Tibial artery (tissue), 4 donors: ENCODE measurements around the gene POLA1.

ENCODE experiments used
- DNase-seq, 2 donors: peaks; one replicate each; pipeline ENCODE4 v3.0.0-alpha.2; 2019
- H3K27ac ChIP-seq, 2 donors: fragments of 200-600 bp; sonication (generic) in 1 of 2; 1 replicate in 1 of 2; 2 replicates in 1 of 2; pipeline ENCODE4 v1.5.1; 2018 to 2019; ENCODE audit warnings: mild to moderate bottlenecking in 1 of 2
- H3K27me3 ChIP-seq, 2 donors: fragments of 200-600 bp; sonication (generic) in 1 of 2; one replicate each; pipeline versions ENCODE4 v1.5.1 to v1.6.0; 2016 to 2019
- H3K36me3 ChIP-seq, 3 donors: fragments of 200-600 bp; sonication (generic) in 2 of 3; one replicate each; pipeline ENCODE4 v1.5.1; 2016 to 2019; ENCODE audit warnings: mild to moderate bottlenecking in 2 of 3
- H3K4me1 ChIP-seq, 4 donors: fragments of 200-600 bp; sonication (generic) in 2 of 4; 1 replicate in 3 of 4; 2 replicates in 1 of 4; pipeline ENCODE4 v1.5.1; 2016 to 2019
- H3K4me3 ChIP-seq, 2 donors: fragments of 200-600 bp; sonication (generic) in 1 of 2; 1 replicate in 1 of 2; 2 replicates in 1 of 2; pipeline ENCODE4 v1.5.1; 2018 to 2019; ENCODE audit warnings: mild to moderate bottlenecking in 2 of 2
- H3K9me3 ChIP-seq, 3 donors: fragments of 200-600 bp; sonication (generic) in 1 of 3; one replicate each; pipeline ENCODE4 v1.5.1; 2016 to 2019
- intact Hi-C: fragments of 100-400 bp; cut with DNase I; formaldehyde crosslinking; loops from one replicate; pipeline ENCODE4 v1.15.0; 2023; ENCODE audit warnings: low total_unique reads
- TF ChIP-seq, protein P1 (sequence below), 2 experiments: fragments of 200-600 bp in 1 of 2; fragments of 450-650 bp in 1 of 2; IDR thresholded peaks; one replicate each; pipeline ENCODE4 v1.5.1; 2017 to 2019; ENCODE audit warnings: antibody characterized with exemption in 2 of 2, mild to moderate bottlenecking in 1 of 2, moderate library complexity in 1 of 2

POLA1 gene

DNA sequence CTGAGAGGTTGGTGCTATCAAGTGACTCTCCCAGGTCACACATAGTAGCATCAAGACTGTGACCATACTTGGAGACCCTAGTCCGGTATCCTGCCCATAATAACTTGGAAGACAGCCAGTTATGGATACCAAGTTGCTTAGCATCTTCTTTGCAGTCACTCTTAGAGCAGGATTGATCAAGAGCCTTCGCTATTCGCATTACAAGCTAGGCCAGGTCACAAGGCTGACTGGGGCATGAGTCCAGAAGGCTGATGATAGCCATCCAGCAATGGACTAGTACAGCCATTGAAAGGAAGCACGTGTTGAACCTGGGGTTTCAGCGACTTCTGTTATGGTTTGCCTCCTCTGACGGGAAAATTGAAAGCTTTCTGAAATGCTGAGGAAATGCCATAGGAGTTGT lies 157.6 kb downstream of the POLA1 start:
- no peaks in the 10 kb centered on the region for H3K4me1 ChIP-seq
- no peaks in the 10 kb centered on the region for H3K36me3 ChIP-seq
- intact Hi-C loops = no loop called here
- no peaks in the 10 kb centered on the region for H3K9me3 ChIP-seq
- no peak overlapping the region for H3K27ac ChIP-seq
- H3K27me3 ChIP-seq = no peaks in the 10 kb centered on the region
- H3K4me3 ChIP-seq = no peak overlapping the region
- TF ChIP-seq, protein P1, sequence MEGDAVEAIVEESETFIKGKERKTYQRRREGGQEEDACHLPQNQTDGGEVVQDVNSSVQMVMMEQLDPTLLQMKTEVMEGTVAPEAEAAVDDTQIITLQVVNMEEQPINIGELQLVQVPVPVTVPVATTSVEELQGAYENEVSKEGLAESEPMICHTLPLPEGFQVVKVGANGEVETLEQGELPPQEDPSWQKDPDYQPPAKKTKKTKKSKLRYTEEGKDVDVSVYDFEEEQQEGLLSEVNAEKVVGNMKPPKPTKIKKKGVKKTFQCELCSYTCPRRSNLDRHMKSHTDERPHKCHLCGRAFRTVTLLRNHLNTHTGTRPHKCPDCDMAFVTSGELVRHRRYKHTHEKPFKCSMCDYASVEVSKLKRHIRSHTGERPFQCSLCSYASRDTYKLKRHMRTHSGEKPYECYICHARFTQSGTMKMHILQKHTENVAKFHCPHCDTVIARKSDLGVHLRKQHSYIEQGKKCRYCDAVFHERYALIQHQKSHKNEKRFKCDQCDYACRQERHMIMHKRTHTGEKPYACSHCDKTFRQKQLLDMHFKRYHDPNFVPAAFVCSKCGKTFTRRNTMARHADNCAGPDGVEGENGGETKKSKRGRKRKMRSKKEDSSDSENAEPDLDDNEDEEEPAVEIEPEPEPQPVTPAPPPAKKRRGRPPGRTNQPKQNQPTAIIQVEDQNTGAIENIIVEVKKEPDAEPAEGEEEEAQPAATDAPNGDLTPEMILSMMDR (IDR thresholded peaks at IDR 0.05) = no peak
- no peak for DNase-seq

DNA sequence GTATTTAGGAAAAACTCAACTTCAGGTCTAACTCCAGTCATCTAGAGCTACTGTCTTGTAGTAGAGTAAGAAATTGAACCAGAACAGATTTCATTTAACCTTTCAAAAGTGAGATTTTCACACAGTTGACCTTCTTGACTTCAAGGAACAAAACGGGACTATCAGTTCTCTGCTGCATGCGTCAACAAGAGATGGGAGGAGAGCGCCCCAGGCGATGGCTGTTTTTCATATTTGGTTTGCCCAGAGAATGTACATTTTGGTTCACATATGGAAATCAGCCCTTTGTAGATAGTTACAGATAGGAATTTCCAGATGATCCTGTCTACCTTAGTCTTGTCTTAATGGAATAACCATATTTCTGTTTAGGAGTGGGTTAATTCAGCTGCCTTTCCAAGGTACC lies 158.1 kb downstream of the POLA1 start:
- Histone ChIP-seq H3K9me3 (no peaks in the 10 kb centered on the region), H3K27me3 (no peaks in the 10 kb centered on the region), H3K4me1 (no peaks in the 10 kb centered on the region), H3K27ac (no peak overlapping the region), H3K36me3 (no peaks in the 10 kb centered on the region), H3K4me3 (no peak overlapping the region)
- intact Hi-C loops = no loop called here
- no peak for DNase-seq
- TF ChIP-seq, protein P1 (IDR thresholded peaks at IDR 0.05) = no peak

DNA sequence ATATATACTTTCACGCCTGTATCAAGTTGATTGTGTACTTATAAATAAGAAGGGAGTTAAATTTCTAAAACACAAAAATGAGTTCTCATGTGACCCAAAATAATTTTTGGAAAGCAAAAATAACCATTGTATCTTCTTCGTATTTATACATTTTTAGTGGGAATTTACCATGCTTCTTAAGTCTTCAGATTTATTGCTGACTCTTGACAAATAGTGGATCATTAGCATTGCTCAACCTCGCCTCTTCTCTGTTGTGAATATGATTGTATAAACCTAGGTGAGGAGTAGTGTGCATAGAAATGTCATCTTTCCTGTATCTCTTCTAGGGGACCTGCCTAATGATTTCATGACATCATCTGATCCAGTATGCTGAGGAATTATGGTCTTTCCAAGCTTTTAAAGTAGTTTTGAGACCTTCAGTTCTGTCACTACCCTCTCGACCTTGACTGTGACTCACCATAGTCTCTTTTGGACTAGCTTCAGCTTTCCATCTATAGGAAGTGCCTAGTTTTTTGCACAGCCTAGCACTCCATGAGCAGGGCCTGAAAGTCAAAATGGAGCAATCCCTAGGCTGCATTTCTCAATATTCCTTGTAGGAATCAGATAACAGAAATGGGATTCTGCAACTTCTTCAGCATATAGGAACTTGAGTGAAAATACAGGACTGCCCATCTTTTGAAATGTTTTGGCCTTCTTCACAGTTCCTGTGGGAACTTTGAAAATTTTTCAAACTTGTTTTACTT lies 164.5 kb downstream of the POLA1 start:
- H3K4me1 ChIP-seq = no peaks in the 10 kb centered on the region
- no peak overlapping the region for H3K27ac ChIP-seq
- no peak overlapping the region for H3K4me3 ChIP-seq
- no peaks in the 10 kb centered on the region for H3K36me3 ChIP-seq
- no peaks in the 10 kb centered on the region for H3K27me3 ChIP-seq
- intact Hi-C loops = no loop called here
- TF ChIP-seq, protein P1 (IDR thresholded peaks at IDR 0.05) = no peak
- no peak for DNase-seq
- no peaks in the 10 kb centered on the region for H3K9me3 ChIP-seq

DNA sequence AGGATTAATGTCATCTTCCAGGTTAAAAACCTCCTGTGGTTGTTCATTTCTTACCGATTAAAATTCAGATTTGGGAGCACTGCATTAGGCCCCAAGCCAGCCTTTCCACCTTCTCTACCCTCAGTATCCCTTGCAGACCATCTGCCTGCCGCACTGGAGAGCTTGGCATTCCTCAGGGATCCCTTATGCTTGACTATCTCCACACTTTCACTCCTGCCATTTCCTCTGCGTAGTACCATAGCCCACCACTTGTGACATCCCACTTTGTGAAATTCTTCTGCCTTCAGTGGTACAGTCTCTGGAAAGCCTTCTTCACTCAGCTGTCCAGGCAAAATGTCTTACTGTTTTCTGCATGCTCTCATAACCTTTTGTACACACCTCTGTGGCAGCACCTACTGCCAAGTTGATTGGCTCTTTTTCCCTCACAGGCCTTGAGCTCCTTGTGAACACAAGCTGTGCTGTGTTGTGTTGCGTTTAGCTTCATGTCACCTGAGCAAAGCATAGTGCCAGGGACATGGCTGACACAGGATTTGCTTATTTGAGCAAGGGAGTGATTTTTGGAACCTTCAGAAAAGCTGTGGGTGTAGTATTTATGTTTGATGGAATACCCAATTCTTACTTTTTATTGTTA lies 165.6 kb downstream of the POLA1 start:
- Histone ChIP-seq H3K4me3 (no peak overlapping the region), H3K9me3 (no peaks in the 10 kb centered on the region), H3K27ac (no peak overlapping the region), H3K4me1 (no peaks in the 10 kb centered on the region), H3K36me3 (no peaks in the 10 kb centered on the region), H3K27me3 (no peaks in the 10 kb centered on the region)
- no peak for DNase-seq
- intact Hi-C loops = no loop called here
- TF ChIP-seq, protein P1 (IDR thresholded peaks at IDR 0.05) = no peak

DNA sequence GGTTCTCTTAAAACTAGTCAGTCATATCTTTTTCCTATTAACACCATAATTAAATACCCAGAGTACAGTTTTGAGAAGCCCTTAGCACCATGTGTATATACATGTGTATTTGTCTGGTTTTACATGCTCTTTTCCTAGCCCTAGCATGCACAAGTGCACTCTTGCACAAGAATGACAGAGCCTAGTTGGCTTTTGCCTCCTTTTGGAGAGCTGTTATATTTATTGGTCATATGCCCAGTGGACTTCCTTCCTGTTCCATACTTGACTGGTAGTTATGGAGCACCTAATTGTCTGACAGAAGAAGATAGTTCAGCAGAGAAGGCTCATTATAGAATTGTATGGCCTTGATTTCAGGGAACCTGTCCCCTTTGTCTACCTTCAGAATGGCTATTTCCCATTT lies 166.4 kb downstream of the POLA1 start:
- no peaks in the 10 kb centered on the region for H3K4me1 ChIP-seq
- H3K36me3 ChIP-seq = no peaks in the 10 kb centered on the region
- DNase-seq = no peak
- no peaks in the 10 kb centered on the region for H3K27me3 ChIP-seq
- H3K9me3 ChIP-seq = no peaks in the 10 kb centered on the region
- intact Hi-C loops = no loop called here
- H3K27ac ChIP-seq = no peak overlapping the region
- H3K4me3 ChIP-seq = no peak overlapping the region
- TF ChIP-seq, protein P1 (IDR thresholded peaks at IDR 0.05) = no peak
